ENCODE results near the gene CTNNA3.

GRCh38 chr10:67722113-67722512 lies 26.1 kb upstream of the CTNNA3 start:
- TF ChIP-seq CTCF (IDR thresholded peaks at IDR 0.05 in 8 of 11, conservative IDR thresholded peaks at IDR 0.05 in 3 of 11) = no peak
- TF ChIP-seq POLR2A (IDR thresholded peaks at IDR 0.05) = no peak
- no peak for TF ChIP-seq POLR2AphosphoS5 (IDR thresholded peaks at IDR 0.05)

Measured in spleen (tissue), 7 donors.